Stimulated activated naive CD8-positive, alpha-beta T cell treated with anti-CD3 and anti-CD28 coated beads, Interleukin-15, Interleukin-2, amounts not matched to agents 100 ng/mL and 50 ng/mL, for 24 hours (primary cell): ENCODE results near the gene SH3GLB2.
A peak's percentile ranks its signal among the peaks of the same experiment; 100 is the strongest.
"Not testable (repeated sequence)": the region's sequence is repeated elsewhere in the genome, so short reads cannot be mapped to it uniquely, and the experiment has no call there.

Experiments
- H3K27ac Mint-ChIP-seq: one replicate; pipeline ENCODE4 v1.8.0; 2021; ENCODE audit warnings: mild to moderate bottlenecking, mixed read lengths
- H3K27me3 Mint-ChIP-seq: one replicate; pipeline ENCODE4 v1.8.0; 2021; ENCODE audit warnings: mixed read lengths
- H3K36me3 Mint-ChIP-seq: one replicate; pipeline ENCODE4 v1.8.0; 2021; ENCODE audit warnings: low read depth, mixed read lengths
- H3K4me1 Mint-ChIP-seq: one replicate; pipeline ENCODE4 v1.8.0; 2021; ENCODE audit warnings: low read depth, mixed read lengths
- H3K4me3 Mint-ChIP-seq: one replicate; pipeline ENCODE4 v1.8.0; 2021; ENCODE audit warnings: mild to moderate bottlenecking, mixed read lengths
- H3K9me3 Mint-ChIP-seq: one replicate; pipeline ENCODE4 v1.8.0; 2021; ENCODE audit warnings: mixed read lengths

SH3GLB2 gene

DNA sequence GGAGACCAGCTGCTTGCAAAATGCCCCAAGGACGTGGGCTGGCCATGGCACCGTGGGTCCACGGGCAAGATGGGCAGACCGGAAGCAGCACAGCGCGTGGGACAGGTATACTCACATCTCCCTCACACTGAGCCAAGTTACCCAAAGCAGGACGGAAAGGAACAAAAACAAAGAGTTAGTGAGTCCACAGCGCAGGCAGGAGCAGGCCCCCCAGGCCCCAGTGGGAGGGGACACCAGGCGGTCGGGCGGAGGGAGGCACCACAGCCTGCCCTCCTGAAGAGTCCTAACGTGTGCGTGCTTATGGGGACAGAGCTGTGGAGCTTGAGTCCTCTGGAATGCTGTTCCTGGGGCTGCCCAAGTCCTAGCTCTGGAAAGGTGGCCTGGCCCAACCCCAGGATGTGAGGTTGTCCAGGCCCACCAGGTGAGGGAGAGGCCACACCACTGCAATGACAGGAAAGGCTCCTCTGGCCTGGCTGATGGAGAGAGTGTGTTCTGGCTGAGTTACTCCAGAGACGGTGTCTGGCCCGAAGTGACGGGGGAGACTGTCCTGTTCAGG lies 15.2 kb downstream of the SH3GLB2 start:
- H3K4me1 Mint-ChIP-seq = no peaks in the 10 kb centered on the region
- H3K4me3 Mint-ChIP-seq = no peak overlapping the region
- no peaks in the 10 kb centered on the region for H3K27me3 Mint-ChIP-seq
- no peaks in the 10 kb centered on the region for H3K9me3 Mint-ChIP-seq
- no peak overlapping the region for H3K27ac Mint-ChIP-seq
- peaks cover 23% of the 10 kb centered on the region for H3K36me3 Mint-ChIP-seq

DNA sequence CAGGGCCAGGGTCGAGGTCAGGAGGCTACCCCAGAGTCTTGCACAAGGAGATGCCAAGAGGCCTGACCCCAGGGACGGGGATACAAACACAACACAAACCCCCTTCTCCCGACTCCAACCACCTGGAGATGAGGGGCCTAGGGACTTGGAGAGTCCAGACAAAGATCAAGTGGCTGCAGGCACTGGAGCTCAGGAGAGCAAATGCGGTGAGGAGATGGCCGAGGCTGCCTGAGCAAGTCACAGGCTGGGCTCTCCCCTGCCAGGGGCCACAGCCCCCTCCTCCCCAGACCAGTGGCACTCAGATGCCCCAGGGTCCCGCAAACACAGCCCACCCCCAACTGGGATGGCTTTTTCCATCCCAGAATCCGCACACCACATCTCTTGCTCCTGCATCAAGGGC lies 15.8 kb downstream of the SH3GLB2 start:
- no peaks in the 10 kb centered on the region for H3K27me3 Mint-ChIP-seq
- H3K4me3 Mint-ChIP-seq = no peak overlapping the region
- no peaks in the 10 kb centered on the region for H3K9me3 Mint-ChIP-seq
- no peak overlapping the region for H3K27ac Mint-ChIP-seq
- H3K36me3 Mint-ChIP-seq = peaks cover 29% of the 10 kb centered on the region
- H3K4me1 Mint-ChIP-seq = no peaks in the 10 kb centered on the region

DNA sequence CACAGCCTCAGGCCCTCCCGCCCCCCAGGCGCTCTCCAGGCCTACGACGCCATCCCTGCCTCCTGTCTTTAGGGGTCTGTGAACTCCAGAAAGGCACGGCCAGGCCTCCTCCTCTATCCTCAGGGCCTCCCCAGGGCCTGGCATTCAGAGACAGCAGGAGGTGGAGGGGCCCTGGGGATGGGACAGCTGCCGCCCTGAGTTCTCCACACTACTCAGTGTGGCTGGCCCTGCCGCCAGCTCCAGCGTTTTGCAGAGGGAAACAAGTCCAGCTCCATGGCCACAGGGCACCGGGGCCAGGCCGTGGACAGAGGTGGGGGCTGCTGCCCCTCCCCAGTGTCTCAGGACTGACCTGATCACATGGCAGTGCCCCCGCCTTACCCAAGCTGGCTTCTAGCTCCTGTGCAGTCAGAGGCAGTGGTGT lies 16.4 kb downstream of the SH3GLB2 start:
- Mint-ChIP-seq H3K4me3 (no peak overlapping the region), H3K27ac (no peak overlapping the region), H3K36me3 (peaks cover 26% of the 10 kb centered on the region), H3K4me1 (no peaks in the 10 kb centered on the region), H3K9me3 (no peaks in the 10 kb centered on the region), H3K27me3 (no peaks in the 10 kb centered on the region)

DNA sequence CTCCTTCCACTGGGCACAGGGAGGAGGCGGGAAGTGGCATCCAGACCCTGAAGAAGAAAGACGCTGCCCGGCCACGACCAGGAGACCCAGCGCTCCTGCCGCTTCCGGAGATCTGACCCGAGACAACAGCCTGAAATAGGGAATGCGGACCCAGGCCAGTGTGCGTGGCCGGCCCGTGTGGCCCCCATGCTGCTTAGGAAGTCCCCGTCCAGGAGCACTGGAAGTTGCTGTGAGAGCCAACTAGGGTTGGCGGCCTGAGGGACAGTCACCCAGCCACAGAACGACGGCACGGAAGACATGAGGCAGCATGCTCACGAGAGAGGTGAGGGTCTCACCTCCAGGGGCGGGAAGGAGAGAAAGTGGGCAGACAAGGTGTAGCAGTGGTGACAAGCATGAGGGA lies 17.0 kb downstream of the SH3GLB2 start:
- H3K4me1 Mint-ChIP-seq = no peaks in the 10 kb centered on the region
- H3K27ac Mint-ChIP-seq = no peak overlapping the region
- no peaks in the 10 kb centered on the region for H3K9me3 Mint-ChIP-seq
- no peaks in the 10 kb centered on the region for H3K27me3 Mint-ChIP-seq
- no peak overlapping the region for H3K4me3 Mint-ChIP-seq
- peaks cover 32% of the 10 kb centered on the region for H3K36me3 Mint-ChIP-seq

DNA sequence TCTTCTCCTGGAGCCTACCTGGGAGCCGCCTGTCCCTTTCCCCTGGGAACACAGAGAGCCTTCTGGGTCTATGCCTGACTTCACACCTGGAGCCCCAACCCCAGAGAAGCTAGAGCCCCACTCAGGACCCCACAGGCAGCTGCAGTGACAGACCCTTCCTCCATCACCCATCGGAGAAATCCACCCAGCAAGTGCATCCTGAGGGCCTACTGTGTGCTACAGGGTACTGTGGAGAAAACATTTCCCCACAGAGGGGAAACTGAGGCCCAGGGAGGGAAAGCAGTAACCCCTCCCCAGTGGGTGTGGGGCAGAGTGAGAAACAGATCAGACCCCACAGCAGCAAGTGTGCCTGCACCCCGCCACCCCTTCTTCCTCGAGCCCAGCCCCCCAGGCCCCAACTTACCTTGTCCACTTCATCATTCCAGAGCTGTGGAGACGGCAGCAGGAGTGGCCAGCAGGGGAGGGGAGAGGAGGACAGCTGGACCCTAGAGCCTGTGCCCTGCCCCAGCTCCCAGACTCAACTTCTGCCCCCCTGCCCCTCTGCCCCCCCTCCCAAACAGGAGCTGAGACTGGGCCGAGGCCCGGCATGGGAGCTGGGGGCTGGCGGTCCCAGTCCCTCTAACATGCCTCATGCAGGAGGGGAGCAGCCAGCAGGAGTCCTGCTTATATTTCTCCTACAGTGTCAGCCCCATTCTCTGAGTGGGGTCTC lies 17.7 kb downstream of the SH3GLB2 start:
- Mint-ChIP-seq H3K4me3 (no peak overlapping the region), H3K27me3 (no peaks in the 10 kb centered on the region), H3K4me1 (no peaks in the 10 kb centered on the region), H3K9me3 (no peaks in the 10 kb centered on the region), H3K36me3 (peaks cover 36% of the 10 kb centered on the region), H3K27ac (no peak overlapping the region)

DNA sequence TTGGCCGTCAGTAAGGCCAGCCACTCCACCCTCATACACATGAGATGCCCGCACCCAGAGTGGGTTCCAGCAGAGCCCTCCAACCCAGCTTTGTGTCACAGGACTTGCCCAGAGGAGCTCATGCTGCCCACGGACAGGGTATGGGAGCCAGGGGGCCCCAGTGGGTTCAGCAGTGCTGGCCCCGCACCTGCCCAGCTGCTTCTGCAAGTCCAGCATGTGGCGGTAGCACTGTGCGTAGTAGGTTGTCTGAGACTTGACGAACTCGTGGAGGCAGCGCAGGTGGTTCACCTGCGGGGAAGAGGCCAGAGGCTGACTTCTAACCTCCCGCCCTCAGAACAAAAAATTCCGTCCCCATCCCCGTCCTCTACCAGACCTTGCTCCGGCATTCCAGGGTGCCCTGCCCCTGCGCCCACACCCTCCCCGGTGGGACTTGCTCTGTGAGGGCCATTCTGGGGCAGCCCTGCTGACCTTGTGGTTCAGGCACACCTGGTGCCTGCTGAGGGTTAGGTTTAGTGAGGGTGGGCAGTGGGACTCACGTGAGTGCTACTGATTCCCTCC lies 18.5 kb downstream of the SH3GLB2 start:
- no peak overlapping the region for H3K4me3 Mint-ChIP-seq
- no peaks in the 10 kb centered on the region for H3K27me3 Mint-ChIP-seq
- peaks cover 36% of the 10 kb centered on the region for H3K36me3 Mint-ChIP-seq
- no peak overlapping the region for H3K27ac Mint-ChIP-seq
- H3K9me3 Mint-ChIP-seq = no peaks in the 10 kb centered on the region
- no peaks in the 10 kb centered on the region for H3K4me1 Mint-ChIP-seq

DNA sequence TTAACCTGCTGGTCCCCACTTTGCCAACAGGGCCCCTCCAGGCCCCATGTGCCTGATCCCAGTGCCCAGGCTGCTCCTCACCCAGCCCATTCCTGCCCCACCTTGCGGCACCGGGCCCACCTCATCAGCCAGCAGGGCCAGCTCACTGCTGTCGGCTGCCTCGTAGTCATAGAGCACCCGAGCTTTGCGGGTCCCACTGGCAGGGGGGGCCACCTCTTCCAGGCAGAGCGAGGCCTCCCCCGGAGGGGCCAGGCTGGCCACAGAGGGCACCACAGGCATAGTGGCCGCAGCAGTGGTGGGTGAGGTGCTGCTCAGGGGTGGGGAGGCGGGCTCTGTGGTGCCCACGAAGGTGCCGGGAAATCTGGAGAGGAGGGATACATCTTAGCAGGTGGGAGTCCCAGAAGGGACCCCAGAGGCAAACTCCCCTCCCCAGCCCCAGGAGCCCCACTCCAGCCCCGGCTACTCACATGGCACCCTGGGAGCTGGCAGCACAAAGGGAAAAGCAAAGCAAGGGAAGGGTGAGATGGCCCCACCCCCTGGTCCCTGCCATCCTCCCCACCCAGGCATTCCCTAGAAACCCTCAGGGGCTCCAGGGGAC lies 19.0 kb downstream of the SH3GLB2 start:
- no peak overlapping the region for H3K27ac Mint-ChIP-seq
- no peaks in the 10 kb centered on the region for H3K9me3 Mint-ChIP-seq
- no peaks in the 10 kb centered on the region for H3K27me3 Mint-ChIP-seq
- no peaks in the 10 kb centered on the region for H3K4me1 Mint-ChIP-seq
- peaks cover 33% of the 10 kb centered on the region for H3K36me3 Mint-ChIP-seq
- no peak overlapping the region for H3K4me3 Mint-ChIP-seq

DNA sequence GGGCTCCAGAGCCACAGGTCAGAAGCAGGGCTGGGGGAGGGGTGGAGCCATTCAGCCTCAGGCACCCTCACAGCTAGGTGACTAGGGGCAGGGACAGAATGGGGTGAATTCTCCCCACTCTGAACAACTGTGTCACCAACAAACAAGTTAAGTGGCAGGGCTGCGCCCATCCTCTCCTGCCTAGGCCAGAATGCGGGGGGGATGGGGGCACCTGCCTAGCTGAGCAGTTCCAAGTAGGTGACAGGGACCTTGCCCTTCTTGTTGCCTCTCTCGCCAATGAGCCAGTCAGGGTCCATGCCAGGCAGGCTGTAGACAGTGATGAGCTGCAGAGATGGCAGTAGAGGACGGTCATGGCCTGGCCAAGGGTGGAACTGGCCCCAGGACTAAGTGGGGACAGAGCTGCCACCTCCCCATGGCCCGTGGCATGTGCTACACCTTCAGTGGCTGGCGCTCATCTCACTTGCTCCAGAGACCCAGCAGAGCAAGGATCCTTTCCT lies 19.6 kb downstream of the SH3GLB2 start:
- Mint-ChIP-seq H3K4me3 (no peak overlapping the region), H3K27me3 (no peaks in the 10 kb centered on the region), H3K36me3 (peaks cover 34% of the 10 kb centered on the region), H3K4me1 (no peaks in the 10 kb centered on the region), H3K27ac (no peak overlapping the region), H3K9me3 (no peaks in the 10 kb centered on the region)

DNA sequence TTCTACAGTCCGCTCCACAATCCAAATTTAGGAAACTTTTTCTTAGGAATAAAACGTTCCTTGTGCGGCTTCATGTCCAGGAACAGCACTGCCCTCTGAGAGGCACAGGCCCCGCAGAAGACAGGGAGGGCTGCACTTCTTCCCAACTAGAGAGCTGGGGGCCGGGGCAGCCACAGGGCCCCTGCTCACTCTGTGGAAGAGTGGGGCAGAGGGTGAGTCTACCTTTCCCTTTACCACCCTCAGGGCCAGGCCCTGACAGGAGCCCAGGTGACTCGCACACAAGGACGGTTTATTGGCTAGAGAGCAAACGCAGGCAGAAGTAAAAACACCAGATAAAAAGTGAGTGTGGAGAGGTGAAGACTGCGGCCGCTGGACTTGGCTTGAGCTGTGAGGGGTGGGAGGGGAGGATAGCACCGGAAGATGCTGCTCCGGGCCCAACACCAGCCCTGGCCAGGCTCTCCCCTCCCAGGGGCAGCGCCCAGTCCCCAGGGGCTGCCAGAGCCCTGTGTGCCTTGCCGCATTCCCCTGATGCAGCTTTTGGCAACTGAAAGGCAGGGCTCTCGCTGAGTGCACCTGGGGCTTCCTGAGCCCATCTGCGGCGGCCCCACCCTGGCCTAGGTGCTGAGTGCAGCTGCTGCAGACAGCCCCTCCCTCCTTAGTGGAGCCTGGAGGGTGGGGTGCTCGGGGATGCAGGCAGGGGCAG lies 20.2 kb downstream of the SH3GLB2 start:
- peaks cover 40% of the 10 kb centered on the region for H3K36me3 Mint-ChIP-seq
- H3K27ac Mint-ChIP-seq = no peak overlapping the region

DNA sequence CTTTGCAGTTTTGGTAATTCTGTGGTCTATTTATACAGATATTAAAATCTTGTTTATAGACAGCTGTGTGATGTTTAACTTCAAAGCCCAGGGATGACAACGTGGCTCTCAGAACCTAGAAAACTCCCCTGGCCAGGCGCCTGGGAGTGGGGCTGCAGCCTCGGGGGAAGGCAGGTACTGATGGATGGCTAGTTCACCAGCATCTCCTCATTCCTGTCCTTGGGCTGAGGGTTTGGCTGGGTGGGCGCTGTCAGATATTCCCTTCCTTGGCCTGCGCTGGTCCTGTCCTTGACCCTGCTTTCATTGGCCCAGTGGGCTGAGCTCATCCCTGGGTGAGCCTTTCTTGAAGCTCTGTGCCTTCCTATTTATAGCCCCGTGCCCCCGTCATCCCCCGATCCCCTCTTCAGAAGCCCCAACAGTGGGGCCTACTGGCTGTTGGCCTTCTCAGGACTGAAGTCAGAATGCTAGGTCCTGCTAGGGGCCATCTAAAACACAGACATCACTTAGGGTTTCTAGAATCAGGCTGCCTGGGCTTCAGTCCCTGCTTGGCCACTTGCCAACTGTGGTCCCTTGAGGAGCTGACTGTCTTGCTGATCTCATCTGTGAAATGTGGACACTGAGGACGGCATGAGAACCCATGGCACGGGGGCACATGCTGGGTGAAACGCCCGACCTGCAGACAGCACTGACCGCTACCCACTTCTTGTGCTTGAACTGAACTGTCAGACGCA lies 20.9 kb downstream of the SH3GLB2 start:
- H3K4me3 Mint-ChIP-seq = no peak overlapping the region
- peaks cover 41% of the 10 kb centered on the region for H3K36me3 Mint-ChIP-seq
- no peaks in the 10 kb centered on the region for H3K27me3 Mint-ChIP-seq
- no peaks in the 10 kb centered on the region for H3K9me3 Mint-ChIP-seq
- H3K27ac Mint-ChIP-seq = no peak overlapping the region
- no peaks in the 10 kb centered on the region for H3K4me1 Mint-ChIP-seq

More for the DNA sequence above, 20.2 kb downstream of the SH3GLB2 start:
- Mint-ChIP-seq H3K27me3 (no peaks in the 10 kb centered on the region), H3K9me3 (no peaks in the 10 kb centered on the region), H3K4me3 (no peak overlapping the region), H3K4me1 (no peaks in the 10 kb centered on the region)

DNA sequence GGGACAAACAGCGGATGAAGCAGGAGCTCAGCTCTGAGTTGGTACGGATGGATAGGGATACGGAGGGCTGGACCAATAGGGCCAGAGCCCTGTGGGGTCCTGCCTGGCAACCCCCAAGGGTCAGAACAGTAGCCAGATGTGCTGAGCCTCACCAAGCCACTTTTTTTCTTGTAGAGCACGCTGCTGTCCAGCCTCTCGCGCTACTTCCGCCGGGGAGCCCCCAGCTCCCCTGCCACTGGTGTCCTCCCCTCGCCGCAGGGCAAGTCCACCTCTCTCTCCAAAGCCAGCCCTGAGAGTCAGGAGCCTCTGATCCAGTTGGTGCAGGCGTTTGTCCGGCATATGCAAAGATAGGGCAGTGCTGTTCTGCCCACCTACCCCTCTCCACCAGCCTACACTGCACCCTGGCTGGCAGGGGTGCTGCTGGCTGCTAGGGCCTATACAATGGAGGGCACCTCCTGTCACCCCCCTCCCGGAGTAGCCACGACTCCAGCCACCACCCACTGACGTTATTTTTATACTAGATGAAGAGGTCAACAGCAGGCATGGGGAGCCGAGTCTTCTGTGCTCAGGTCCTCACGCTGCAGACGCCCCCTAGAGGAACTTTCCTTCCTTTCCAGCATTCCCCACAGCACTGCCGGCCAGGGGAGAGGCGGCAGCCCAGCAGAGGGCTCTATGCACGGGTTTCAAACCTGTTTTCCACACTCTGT lies 21.6 kb downstream of the SH3GLB2 start:
- Mint-ChIP-seq H3K4me3 (no peak overlapping the region), H3K4me1 (no peaks in the 10 kb centered on the region), H3K36me3 (peaks cover 48% of the 10 kb centered on the region), H3K9me3 (no peaks in the 10 kb centered on the region), H3K27me3 (no peaks in the 10 kb centered on the region), H3K27ac (peak overlapping the region; percentile 41)

DNA sequence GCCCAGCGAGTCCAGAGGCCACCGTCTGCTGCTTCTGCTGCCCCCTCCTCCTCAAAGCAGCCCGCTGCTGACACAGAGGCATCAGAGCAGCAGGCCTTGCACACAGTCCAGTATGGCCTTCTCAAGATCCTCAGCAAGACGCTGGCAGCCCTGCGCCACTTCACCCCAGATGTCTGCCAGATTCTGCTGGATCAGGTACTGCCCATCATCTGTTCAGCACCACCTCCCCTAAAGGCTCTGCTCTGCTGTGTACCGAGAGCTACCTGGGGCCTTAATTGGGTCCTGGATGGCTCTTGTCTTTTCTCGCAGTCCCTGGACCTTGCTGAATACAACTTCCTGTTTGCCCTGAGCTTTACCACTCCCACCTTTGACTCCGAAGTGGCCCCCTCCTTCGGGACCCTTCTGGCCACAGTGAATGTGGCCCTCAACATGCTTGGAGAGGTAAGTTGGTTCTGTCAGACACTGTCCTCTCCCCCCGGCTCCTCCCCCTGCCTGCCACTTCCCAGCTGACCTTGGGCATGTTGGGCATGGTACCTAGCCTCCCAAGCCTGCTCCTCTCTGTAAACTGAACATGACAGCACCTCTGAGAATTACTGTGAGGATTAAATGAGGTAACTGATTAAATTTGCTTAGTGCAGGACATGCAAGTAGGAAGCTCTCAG lies 22.7 kb downstream of the SH3GLB2 start:
- H3K27me3 Mint-ChIP-seq = no peaks in the 10 kb centered on the region
- H3K4me3 Mint-ChIP-seq = no peak overlapping the region
- H3K36me3 Mint-ChIP-seq = peaks cover 56% of the 10 kb centered on the region
- no peak overlapping the region for H3K27ac Mint-ChIP-seq
- no peaks in the 10 kb centered on the region for H3K4me1 Mint-ChIP-seq
- H3K9me3 Mint-ChIP-seq = no peaks in the 10 kb centered on the region

DNA sequence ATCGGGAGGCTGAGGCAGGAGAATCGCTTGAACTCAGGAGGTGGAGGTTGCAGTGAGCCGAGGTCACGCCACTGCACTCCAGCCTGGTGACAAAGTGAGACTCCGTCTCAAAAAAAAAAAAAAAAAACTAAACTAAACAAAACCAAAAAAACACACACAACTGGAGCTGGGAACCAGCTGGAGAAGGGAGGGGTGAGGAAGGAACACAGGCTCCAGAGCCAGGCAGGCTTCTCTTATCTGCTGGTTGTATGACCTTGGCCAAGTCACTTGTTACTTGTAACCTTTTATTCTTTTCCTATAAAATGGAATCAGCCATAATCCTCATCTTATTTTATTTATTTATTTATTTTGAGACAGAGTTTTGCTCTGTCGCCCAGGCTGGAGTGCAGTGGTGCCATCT lies 24.0 kb downstream of the SH3GLB2 start:
- H3K9me3 Mint-ChIP-seq, H3K4me3 Mint-ChIP-seq, H3K27me3 Mint-ChIP-seq, H3K27ac Mint-ChIP-seq, H3K4me1 Mint-ChIP-seq: not testable (repeated sequence)
- H3K36me3 Mint-ChIP-seq = peaks cover 56% of the 10 kb centered on the region
